ENCODE results near the gene S100A1. TPM values are rescaled to one million over a fixed set of nuclear protein-coding genes. Genes with fewer than 3 reads are reported as not detected.

The S100A1 gene
- total and polyA plus RNA-seq, 2 of the 8 experiments (the other 6 are each of a cell fraction or from before 2014, with no cell fraction given) = 2.0 TPM; not detected in 1

GRCh38 chr1:153614189-153614900 is 13.9 kb upstream of the S100A1 start (continued):
- TF ChIP-seq TBP (IDR thresholded peaks at IDR 0.05; ENCODE audit: low read depth, low read length) (no peak), MAX (IDR thresholded peaks at IDR 0.05) (no peak), POU5F1 (IDR thresholded peaks at IDR 0.05; ENCODE audit: low read depth, low read length) (no peak), ASH2L (IDR thresholded peaks at IDR 0.05; ENCODE audit: low read length) (no peak), POLR2AphosphoS5 (IDR thresholded peaks at IDR 0.05; ENCODE audit: low read depth, low read length) (no peak), RAD21 (IDR thresholded peaks at IDR 0.05 in 1 of 2, conservative IDR thresholded peaks at IDR 0.05 in 1 of 2; ENCODE audit: low read depth in 2 of 2, low read length in 2 of 2) (no peak), TAF7 (optimal IDR thresholded peaks at IDR 0.05; ENCODE audit: borderline replicate concordance, low read depth, low read length) (no peak)
- TF ChIP-seq, protein P1, sequence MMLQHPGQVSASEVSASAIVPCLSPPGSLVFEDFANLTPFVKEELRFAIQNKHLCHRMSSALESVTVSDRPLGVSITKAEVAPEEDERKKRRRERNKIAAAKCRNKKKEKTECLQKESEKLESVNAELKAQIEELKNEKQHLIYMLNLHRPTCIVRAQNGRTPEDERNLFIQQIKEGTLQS (IDR thresholded peaks at IDR 0.05; ENCODE audit: insufficient read depth, low read depth, low read length) = no peak
- TF ChIP-seq, protein P2, sequence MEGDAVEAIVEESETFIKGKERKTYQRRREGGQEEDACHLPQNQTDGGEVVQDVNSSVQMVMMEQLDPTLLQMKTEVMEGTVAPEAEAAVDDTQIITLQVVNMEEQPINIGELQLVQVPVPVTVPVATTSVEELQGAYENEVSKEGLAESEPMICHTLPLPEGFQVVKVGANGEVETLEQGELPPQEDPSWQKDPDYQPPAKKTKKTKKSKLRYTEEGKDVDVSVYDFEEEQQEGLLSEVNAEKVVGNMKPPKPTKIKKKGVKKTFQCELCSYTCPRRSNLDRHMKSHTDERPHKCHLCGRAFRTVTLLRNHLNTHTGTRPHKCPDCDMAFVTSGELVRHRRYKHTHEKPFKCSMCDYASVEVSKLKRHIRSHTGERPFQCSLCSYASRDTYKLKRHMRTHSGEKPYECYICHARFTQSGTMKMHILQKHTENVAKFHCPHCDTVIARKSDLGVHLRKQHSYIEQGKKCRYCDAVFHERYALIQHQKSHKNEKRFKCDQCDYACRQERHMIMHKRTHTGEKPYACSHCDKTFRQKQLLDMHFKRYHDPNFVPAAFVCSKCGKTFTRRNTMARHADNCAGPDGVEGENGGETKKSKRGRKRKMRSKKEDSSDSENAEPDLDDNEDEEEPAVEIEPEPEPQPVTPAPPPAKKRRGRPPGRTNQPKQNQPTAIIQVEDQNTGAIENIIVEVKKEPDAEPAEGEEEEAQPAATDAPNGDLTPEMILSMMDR (IDR thresholded peaks at IDR 0.05; ENCODE audit: control extremely low read depth in 1 of 3, insufficient read depth in 1 of 3, low read depth in 1 of 3, low read length in 3 of 3) = no peak

Data from H1 (cell line).